MG63 (cell line): ENCODE measurements around the gene MRPL52. TPM values are rescaled to one million over a fixed set of nuclear protein-coding genes. Genes with fewer than 3 reads are reported as not detected.
A peak's percentile ranks its signal among the peaks of the same experiment; 100 is the strongest.
"Not testable (repeated sequence)": the region's sequence is repeated elsewhere in the genome, so short reads cannot be mapped to it uniquely, and the experiment has no call there.

Experiments
- DNase-seq: peaks from one replicate; pipeline ENCODE4 v3.0.0-alpha.2; 2020
- H3K27me3 ChIP-seq: fragments of 250-450 bp; sonication (Bioruptor Pico); 2 replicates; pipeline ENCODE4 v1.5.1; 2020; ENCODE audit warnings: mild to moderate bottlenecking, moderate library complexity
- H3K36me3 ChIP-seq: fragments of 250-450 bp; sonication (Bioruptor Pico); 2 replicates; pipeline ENCODE4 v1.5.1; 2020; ENCODE audit warnings: mild to moderate bottlenecking, moderate library complexity
- H3K4me3 ChIP-seq: fragments of 250-450 bp; sonication (Bioruptor Pico); 2 replicates; pipeline ENCODE4 v1.5.1; 2020; ENCODE audit warnings: mild to moderate bottlenecking, moderate library complexity
- H3K9me3 ChIP-seq: fragments of 250-450 bp; sonication (Bioruptor Pico); 2 replicates; pipeline ENCODE4 v1.5.1; 2020; ENCODE audit warnings: mild to moderate bottlenecking, moderate library complexity
- total RNA-seq: library from RNA; depleted of rRNA; stranded (reverse); fragments of >200 nt; shearing (Covaris generic); gene quantifications from 2 replicates; pipeline ENCODE4 v1.2.3, GENCODE V29; 2014; ENCODE audit warnings: low replicate concordance; rRNA removed

Gene MRPL52
- total RNA-seq, result 22.1 and 92.8 TPM in 2 replicates

- peak within 1 kb of the TSS; percentile 83 for H3K4me3 ChIP-seq
- H3K36me3 ChIP-seq, result peaks cover 14% of the 10 kb centered on the region
- no peaks in the 10 kb centered on the region for H3K27me3 ChIP-seq
- peak; percentile 78 for DNase-seq
- H3K9me3 ChIP-seq, result no peaks in the 10 kb centered on the region
Observed at GRCh38 chr14:22829661-22830442, at the start of gene MRPL52. Gene MRPL52 (plus strand): TSS chr14:22829887. CDS start chr14:22829913, 26 bp downstream.

DNA sequence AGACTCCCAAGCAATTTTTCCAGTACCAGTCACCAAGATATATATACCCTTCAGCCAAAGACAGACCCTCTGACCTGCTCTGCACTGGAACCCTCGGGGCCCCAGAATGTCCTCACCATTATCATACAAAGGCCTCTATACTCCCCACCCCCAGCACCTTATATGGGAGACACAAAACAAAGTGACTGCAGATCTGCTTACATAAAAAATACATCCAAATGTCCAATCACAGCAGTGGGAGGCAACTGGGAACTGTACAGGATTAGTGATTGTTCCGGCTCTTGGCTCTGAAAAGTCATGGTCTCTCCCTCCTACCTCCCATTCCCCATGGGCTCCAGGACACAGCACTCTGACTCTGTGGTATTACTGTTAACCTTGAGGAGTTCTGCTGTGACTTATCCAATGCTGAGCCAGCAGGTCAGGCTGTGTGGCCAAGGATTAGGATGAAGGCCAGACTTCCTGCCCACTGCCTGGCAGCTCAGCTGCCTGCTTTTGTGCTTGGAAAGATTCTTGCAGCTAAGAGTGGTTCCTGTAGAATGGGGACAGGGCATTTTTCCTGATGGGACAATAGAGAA is 49.5 kb upstream of the MRPL52 start:
- peak; percentile 24 for DNase-seq
- Histone ChIP-seq H3K4me3 (no peak overlapping the region), H3K36me3 (no peaks in the 10 kb centered on the region), H3K9me3 (no peaks in the 10 kb centered on the region), H3K27me3 (no peaks in the 10 kb centered on the region)

DNA sequence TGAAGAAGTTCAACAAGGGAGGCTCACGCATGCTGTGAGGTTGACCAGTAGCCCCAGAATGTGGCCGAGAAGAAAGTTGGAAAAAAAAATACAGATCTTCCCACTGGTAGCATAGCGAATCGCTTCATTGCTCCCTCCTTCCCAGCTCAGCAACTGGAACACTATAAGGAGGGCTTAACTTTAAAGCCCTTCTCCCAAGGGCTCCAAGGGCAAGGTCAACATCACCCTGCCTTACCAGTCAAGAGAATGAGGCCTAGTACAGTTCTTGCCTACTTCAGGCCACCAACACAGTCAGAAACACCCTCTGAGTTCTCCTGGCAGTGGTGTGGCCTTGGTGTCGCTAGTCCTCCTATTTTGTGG is 48.8 kb upstream of the MRPL52 start:
- Histone ChIP-seq H3K9me3 (no peaks in the 10 kb centered on the region), H3K36me3 (no peaks in the 10 kb centered on the region), H3K4me3 (no peak overlapping the region), H3K27me3 (no peaks in the 10 kb centered on the region)
- DNase-seq, result no peak

GRCh38 chr14:22781301-22781991 is 48.2 kb upstream of the MRPL52 start:
- Histone ChIP-seq H3K36me3 (no peaks in the 10 kb centered on the region), H3K27me3 (no peaks in the 10 kb centered on the region), H3K4me3 (no peak overlapping the region), H3K9me3 (no peaks in the 10 kb centered on the region)
- no peak for DNase-seq

DNA sequence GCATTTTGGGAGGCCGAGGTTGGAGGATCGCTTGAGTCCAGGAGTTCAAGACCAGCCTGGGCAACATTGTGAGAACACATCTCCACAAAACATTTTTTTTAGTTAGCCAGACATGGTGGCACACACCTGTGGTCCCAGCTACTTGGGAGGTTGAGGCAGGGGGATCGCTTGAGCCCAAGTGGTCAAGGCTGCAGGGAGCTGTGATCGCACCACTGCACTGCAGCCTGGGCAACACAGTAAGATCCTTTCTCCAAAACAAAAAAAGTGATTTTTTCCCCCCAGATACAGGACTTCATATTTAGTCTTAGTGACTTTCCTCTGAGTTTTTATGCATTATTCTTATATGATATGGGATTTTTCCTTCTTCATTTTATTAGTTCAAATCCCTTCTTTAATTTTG is 43.0 kb upstream of the MRPL52 start:
- Histone ChIP-seq H3K36me3 (no peaks in the 10 kb centered on the region), H3K9me3 (no peaks in the 10 kb centered on the region), H3K4me3 (no peak overlapping the region), H3K27me3 (no peaks in the 10 kb centered on the region)
- no peak for DNase-seq

DNA sequence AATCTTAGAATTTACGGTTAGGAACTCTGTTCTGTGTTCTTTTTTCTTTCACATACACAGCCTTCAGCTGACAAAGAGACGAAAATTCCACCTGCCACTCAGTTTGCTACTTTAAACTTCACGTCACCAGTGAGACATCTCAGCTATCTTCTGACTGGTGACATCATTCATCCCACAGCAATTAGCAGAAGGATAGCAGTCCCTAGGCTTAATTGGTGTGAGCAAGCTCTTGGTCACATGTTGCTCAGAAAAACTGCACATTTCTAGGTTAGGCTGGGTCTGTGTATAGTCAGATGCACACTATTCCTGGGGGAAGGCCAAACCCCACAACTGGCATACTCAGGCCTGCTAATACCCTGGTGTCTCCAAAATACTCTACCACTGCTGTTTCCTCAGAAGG is 38.4 kb upstream of the MRPL52 start:
- Histone ChIP-seq H3K4me3 (no peak overlapping the region), H3K36me3 (no peaks in the 10 kb centered on the region), H3K27me3 (no peaks in the 10 kb centered on the region), H3K9me3 (no peaks in the 10 kb centered on the region)
- DNase-seq, result peak; percentile 62

- DNase-seq, result no peak
- H3K27me3 ChIP-seq, result no peaks in the 10 kb centered on the region
- no peaks in the 10 kb centered on the region for H3K9me3 ChIP-seq
- H3K36me3 ChIP-seq, result no peaks in the 10 kb centered on the region
- H3K4me3 ChIP-seq, result no peak overlapping the region
Observed at GRCh38 chr14:22792158-22792557, 37.5 kb upstream of the MRPL52 start.

GRCh38 chr14:22793550-22793949 is 36.1 kb upstream of the MRPL52 start:
- not testable (repeated sequence) for H3K27me3 ChIP-seq, DNase-seq, H3K36me3 ChIP-seq, H3K4me3 ChIP-seq, H3K9me3 ChIP-seq

- Histone ChIP-seq H3K4me3 (no peak overlapping the region), H3K36me3 (no peaks in the 10 kb centered on the region), H3K9me3 (no peaks in the 10 kb centered on the region), H3K27me3 (no peaks in the 10 kb centered on the region)
- DNase-seq, result no peak
Observed at GRCh38 chr14:22793976-22794375, 35.7 kb upstream of the MRPL52 start.

GRCh38 chr14:22794551-22794951 is 35.1 kb upstream of the MRPL52 start:
- Histone ChIP-seq H3K36me3 (no peaks in the 10 kb centered on the region), H3K4me3 (no peak overlapping the region), H3K9me3 (no peaks in the 10 kb centered on the region), H3K27me3 (no peaks in the 10 kb centered on the region)
- DNase-seq, result no peak

DNA sequence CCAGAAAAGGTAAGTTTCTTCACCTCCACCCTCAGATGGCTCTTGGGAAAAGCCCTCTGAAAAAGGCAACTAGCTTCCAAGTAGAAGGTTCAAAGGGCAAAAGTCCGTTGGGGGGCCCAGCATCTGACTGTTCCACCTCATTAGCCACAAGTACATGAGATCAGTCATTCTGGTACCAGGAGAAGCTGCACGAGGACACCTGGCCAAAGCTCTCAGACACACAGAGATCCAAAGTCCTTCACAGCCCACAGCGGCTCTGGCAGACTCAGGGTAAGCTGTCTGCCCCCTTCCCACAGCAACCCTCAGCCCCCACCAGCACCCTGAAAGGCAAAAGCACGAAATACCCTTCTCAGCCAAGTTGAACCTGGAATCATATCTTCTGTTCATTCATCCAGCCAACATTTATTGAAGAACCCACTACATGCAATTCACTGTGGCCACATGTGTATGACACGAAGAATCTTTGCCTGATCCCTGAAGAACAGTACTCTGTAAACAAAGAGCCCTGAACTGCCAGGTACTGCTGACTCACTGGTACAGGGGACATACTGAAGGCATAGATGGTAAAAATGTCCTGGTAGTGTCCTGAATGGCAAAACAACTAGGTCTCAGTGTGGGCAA is 33.5 kb upstream of the MRPL52 start:
- Histone ChIP-seq H3K27me3 (no peaks in the 10 kb centered on the region), H3K4me3 (no peak overlapping the region), H3K36me3 (no peaks in the 10 kb centered on the region), H3K9me3 (no peaks in the 10 kb centered on the region)
- DNase-seq, result no peak

DNA sequence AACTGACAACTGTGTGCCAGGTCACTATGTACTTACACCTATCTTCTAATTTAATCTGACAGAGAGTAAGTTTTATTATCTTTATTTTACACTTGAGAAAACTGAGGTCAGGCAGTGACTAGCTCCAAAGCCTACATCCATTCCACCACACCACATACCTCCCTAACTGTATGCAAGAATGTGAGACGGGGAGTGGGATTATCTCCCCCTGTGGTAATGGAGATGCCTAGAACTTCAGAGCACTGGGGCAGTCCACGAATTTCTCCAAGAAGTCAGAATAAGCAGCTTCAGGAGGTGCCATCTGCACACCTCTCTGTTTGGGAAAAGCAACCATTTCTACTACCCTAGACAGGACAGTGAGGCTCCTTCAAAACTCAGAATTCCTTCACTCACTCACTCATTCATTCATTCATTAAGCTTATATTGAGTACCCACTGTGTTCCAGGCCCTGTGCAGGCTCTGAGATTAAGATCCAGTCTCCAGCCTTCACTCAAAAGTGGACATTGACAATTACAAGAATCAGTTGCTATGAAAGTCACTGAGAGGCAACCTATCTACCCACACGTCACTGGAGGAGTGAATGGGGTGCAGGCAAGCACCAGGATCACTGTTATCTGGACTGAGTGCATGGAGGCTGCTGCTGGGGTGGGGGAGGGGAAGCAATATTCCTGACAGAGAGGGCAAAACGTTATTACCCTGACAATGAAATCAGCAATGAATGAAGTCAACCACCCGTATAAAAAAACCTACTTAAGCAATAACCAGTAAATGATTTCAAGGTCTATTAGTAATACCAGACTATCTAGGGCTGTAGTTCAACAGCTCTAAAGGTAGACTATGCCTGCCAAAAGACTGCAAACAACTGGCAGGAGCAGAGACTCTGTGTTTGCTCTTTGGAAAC is 32.4 kb upstream of the MRPL52 start:
- H3K27me3 ChIP-seq, result no peaks in the 10 kb centered on the region
- H3K36me3 ChIP-seq, result no peaks in the 10 kb centered on the region
- H3K4me3 ChIP-seq, result no peak overlapping the region
- no peaks in the 10 kb centered on the region for H3K9me3 ChIP-seq
- no peak for DNase-seq

DNA sequence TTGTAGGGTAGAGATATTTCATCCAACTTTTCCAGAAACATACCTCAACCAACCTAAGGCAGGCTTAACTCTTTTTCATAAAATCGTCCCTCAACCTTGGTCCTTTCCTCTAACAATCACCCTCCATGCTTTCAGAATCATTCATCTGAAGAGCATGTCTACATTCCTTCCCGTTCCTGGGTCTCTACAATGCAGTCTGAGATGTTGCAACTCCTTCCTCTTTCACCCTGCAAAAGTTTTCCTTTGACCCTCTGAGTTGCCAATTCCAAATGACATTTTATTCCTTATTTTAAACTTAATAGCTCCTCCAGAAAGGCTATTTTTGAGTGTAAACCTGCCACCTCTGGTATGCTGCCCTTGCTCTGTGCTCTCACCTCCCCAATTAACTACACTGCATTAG is 31.2 kb upstream of the MRPL52 start:
- Histone ChIP-seq H3K36me3 (no peaks in the 10 kb centered on the region), H3K4me3 (no peak overlapping the region), H3K9me3 (no peaks in the 10 kb centered on the region), H3K27me3 (no peaks in the 10 kb centered on the region)
- no peak for DNase-seq

DNA sequence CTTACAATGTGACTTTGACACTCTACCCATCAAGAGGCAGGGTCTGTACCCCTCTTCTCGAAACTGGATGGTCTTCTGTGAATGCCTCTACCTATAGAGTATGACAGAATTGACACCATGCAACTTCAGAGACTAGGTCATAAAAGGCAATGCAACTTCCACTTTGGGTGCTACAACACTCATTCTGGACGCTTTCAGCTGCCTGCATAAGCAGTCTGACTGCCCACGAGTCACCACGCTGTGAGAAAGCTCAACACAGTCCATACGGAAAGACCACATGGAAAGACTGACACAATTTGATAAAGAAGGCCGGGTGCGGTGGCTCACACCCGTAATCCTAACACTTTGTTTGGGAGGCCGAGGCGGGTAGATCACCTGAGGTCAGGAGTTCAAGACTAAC is 29.3 kb upstream of the MRPL52 start:
- DNase-seq, result no peak
- Histone ChIP-seq H3K36me3 (no peaks in the 10 kb centered on the region), H3K4me3 (no peak overlapping the region), H3K9me3 (no peaks in the 10 kb centered on the region), H3K27me3 (no peaks in the 10 kb centered on the region)

GRCh38 chr14:22801716-22802115 is 28.0 kb upstream of the MRPL52 start:
- H3K4me3 ChIP-seq, result no peak overlapping the region
- no peaks in the 10 kb centered on the region for H3K27me3 ChIP-seq
- DNase-seq, result no peak
- H3K36me3 ChIP-seq, result no peaks in the 10 kb centered on the region
- H3K9me3 ChIP-seq, result no peaks in the 10 kb centered on the region

DNA sequence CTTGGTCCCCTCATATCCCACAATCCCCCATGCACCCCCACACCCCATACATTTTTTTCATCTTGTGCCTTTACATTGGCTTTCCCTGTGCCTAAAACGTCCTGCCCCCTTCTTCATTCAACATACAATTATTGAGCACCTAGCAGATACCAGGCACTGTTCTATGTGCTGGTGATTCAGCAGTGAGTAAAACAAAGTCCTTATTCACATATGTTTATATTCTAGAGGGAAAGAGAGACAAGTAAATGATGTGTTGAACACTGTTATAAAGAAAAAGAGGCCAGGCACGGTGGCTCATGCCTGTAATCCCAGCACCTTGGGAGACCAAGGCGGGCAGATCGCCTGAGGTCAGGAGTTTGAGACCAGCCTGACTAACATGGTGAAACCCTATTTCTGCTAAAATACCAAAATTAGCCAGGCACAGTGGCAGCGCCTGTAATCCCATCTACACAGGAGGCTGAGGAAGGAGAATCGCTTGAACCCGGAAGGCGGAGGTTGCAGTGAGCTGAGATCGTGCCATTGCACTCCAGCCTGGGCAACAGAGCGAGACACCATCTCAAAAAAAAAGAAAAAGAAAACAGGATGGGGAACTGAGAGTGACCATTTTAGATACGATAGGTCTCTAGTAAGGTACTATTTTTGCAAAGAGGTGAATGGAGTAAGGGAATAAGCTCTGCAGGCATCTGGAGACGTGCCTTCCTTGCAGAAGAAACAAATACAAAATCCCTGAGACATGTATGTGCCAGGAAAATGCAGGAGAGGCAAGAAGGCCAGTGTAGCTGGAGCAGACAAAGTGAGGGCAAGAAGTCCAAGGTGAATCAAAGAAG is 26.6 kb upstream of the MRPL52 start:
- H3K27me3 ChIP-seq, result no peaks in the 10 kb centered on the region

More for the DNA sequence above, 26.6 kb upstream of the MRPL52 start:
- no peak for DNase-seq
- no peak overlapping the region for H3K4me3 ChIP-seq
- no peaks in the 10 kb centered on the region for H3K9me3 ChIP-seq
- H3K36me3 ChIP-seq, result no peaks in the 10 kb centered on the region
